GM21360 (cell line): ENCODE data around the gene PRPSAP2.

ENCODE experiments used
- ATAC-seq: cut with Tn5 transposase; IDR thresholded peaks from one replicate; pipeline ENCODE4 v1.9.1; 2021; ENCODE audit warnings: mild to moderate bottlenecking, moderate library complexity; ENCODE audit not compliant: unreplicated experiment

Gene PRPSAP2

GRCh38 chr17:18977646-18978045 lies 119.7 kb downstream of the PRPSAP2 start:
- no peak for ATAC-seq

GRCh38 chr17:18978050-18978449 lies 120.1 kb downstream of the PRPSAP2 start:
- ATAC-seq: no peak

- ATAC-seq: no peak
Measured at GRCh38 chr17:18978655-18979054, 120.7 kb downstream of the PRPSAP2 start.
